GM19025 (cell line): ENCODE measurements around the gene KRT84.

ENCODE experiments used
- ATAC-seq: cut with Tn5 transposase; IDR thresholded peaks from one replicate; pipeline ENCODE4 v1.9.1; 2021; ENCODE audit warnings: mild to moderate bottlenecking, low read depth, moderate library complexity; ENCODE audit not compliant: unreplicated experiment

The KRT84 gene, protein sequence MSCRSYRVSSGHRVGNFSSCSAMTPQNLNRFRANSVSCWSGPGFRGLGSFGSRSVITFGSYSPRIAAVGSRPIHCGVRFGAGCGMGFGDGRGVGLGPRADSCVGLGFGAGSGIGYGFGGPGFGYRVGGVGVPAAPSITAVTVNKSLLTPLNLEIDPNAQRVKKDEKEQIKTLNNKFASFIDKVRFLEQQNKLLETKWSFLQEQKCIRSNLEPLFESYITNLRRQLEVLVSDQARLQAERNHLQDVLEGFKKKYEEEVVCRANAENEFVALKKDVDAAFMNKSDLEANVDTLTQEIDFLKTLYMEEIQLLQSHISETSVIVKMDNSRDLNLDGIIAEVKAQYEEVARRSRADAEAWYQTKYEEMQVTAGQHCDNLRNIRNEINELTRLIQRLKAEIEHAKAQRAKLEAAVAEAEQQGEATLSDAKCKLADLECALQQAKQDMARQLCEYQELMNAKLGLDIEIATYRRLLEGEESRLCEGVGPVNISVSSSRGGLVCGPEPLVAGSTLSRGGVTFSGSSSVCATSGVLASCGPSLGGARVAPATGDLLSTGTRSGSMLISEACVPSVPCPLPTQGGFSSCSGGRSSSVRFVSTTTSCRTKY

DNA sequence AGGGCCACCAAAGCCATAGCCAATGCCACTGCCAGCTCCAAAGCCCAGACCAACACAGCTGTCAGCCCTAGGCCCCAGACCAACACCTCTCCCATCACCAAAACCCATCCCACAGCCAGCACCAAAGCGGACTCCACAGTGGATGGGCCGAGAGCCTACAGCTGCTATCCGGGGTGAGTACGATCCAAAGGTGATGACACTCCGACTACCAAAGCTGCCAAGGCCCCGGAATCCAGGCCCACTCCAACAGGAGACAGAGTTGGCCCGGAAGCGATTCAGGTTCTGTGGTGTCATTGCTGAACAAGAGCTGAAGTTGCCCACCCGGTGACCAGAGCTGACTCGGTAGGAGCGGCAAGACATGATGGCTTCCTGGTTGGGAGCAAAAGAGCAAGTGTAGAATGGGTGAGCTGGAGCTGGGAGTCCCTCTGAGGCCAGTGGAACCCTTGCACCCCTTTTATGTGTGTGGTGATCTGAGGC, at the start of gene KRT84:
Gene KRT84, minus strand, starts transcription at position 427 of the 477 bp plus-strand sequence. Its CDS starts 67 bp downstream, at position 360.
- no peak for ATAC-seq

DNA sequence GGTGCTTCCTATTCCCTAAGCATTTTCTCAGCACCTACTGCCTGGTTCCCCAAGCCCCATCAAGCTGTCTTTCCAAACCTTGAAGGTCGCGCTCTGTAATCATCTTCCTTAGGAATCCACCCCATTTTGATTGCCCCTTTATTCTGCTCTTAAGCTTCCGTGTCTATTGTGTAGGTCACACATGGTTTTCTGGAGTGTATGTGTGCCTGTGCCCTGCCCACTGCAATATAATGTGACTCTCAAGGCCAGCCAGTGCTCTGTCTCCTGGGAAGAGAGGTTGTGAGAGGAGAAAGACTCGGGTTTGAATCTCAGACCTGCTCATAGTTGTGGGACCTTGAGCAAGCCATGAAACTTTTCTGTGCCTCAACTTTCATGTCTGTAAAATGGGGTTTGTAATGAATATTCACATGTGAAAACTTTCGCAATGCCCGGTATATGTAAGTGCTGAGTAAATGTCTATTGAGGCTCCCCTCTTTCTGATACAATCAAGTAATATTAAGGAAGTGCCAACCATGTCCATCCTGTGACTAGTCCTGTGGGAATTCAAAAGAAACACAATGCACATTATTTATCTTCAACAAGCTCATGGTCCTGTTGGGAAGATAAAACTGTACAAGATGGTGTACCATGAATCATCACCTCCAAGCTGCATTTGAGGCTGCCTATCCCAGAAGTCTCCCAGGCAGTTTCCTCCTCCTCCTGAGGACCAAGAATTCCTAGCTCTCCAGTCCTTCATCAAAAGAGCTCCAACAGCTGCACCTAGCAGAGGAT, 49.5 kb upstream of the KRT84 start:
- ATAC-seq = no peak

DNA sequence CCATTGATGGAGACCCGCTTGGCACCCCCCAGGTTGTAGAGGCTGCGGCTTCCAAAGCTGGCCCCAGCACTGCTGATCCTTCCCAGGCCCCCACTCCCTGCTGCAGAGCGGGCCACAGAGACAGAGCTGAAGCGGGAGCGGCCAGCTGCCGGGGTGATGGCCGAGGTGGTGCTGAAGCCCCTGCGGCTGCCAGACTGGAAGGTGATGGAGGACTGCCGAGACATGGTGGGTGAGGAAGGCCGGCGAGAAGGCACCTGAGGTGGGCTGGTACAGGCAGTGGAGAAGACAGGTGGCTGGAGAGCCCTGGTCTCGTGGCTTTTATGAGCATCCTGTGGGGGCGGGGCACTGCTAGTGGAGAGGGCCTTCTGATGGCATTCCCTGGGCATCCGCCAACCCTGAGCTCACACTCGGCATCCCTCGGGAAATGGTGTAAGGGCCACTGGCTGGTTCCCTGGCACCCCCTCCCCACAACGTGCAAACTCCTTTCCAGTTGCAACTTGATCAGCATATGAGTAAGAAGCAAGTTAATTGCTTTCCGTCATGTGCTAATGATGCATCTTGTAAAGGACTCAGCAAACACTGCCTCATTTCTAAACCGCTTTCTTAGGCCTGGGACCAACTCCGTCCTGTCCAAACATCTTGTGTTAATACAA, 48.8 kb upstream of the KRT84 start, which contains the start of gene KRT75:
Gene KRT75, minus strand, starts transcription at position 291 of the 653 bp plus-strand sequence. Its CDS starts 67 bp downstream, at position 224.
- no peak for ATAC-seq

DNA sequence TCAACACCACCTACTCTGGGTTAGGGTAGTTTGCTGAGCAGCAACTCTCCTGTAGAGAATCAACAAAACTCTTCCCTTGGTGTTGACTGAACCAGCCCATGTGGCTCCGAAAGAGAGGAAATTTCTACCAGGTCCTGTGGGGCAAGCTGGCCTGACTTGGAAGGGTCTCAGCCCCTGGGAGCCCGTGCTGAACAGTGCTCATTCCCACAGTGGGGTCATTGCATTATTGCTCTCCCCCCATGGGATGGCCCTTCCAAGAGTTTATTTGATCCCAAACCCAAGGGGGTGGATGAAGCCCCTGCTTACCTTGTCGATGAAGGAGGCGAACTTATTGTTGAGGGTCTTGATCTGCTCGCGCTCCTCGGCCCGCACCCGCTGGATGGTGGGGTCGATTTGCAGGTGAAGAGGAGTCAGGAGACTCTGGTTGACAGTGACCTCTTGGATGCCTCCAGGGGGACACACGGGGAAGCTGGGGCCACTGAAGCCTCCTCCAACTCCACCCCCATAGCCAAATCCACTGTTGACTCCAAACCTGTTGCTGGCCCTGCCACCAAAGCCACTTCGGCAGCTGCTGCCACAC, 48.1 kb upstream of the KRT84 start:
- ATAC-seq = no peak

DNA sequence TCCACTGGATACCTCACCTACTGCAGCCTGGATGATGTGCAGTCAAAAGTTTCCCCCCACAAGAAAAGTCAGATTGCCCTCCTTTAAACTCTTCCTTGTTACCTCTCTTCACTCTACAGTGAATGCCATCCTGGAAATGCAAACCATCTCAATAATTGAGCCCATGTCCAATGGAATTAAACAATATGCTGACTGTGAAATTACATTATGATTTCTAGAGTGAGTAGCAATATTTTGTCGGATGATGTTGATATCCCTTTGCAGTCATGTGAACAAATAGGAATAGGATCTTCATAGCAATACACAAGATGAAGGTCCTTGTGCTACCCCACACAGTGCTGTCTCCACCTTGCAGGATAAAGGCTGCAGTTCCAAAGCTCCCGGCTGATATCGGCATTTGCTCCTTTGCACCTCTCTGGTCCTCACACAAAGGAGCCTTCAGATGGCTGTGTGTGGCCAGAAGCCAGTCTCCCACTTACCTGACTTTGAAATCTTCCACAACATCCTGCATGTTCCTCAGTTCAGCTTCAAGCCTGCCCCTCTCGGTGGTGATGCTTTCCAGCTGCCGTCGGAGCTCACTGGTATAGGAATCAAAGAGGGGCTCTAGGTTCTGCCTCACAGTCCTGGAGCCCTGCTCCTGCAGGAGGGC, 47.2 kb upstream of the KRT84 start:
- no peak for ATAC-seq

DNA sequence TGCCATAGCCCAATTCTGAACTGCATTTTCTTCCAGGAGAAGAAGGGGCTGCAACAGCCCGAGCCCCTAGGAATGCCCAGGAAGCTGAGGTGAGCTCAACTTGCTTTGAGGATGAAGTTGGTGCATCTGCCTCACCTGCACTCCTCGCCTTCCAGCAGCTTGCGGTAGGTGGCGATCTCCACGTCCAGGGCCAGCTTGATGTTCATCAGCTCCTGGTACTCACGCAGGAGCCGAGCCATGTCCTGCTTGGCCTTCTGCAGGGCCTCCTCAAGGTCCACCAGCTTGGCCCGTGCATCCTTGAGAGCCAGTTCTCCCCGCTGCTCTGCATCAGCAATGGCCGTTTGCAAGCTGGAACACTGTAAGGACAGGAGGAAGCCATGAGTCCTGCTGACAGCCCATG, 42.7 kb upstream of the KRT84 start:
- ATAC-seq = no peak

DNA sequence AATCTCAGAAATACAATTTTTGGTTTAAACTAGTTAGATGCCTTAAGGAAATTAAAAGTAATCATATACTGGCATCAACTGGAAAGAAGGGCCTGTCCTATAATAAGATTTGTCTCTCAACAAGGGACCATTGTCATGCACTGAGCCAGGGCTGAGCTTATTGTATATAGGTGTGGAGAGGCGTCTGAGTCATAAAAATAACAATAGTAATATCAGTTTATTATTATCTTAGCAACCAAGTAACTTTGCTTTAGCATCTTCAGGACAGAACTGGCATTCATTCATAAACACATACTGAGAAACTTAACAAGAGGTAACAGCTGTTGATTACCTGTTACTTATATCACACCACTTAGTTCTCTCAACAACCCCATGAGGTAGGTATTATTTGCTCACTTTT, 41.6 kb upstream of the KRT84 start:
- no peak for ATAC-seq

DNA sequence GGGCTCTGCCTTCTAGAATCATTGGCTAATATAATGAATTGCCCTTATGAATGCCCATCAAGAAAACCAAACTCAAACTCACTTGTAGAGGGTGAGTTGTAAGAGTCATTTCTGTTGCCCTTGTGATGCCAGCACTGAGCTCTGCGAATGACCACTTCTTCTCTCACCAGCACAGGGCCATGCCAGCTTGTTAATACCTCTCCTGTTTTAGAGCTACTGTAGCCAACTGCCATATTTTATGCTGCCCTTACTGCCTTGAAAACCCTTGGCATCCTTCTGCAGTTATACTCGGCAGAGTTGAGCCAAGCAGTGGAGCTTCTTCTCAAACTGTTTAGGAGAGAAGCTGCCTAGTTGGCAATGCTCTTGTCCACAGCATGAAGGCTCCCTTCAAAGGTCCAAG, 40.6 kb upstream of the KRT84 start:
- ATAC-seq = no peak

DNA sequence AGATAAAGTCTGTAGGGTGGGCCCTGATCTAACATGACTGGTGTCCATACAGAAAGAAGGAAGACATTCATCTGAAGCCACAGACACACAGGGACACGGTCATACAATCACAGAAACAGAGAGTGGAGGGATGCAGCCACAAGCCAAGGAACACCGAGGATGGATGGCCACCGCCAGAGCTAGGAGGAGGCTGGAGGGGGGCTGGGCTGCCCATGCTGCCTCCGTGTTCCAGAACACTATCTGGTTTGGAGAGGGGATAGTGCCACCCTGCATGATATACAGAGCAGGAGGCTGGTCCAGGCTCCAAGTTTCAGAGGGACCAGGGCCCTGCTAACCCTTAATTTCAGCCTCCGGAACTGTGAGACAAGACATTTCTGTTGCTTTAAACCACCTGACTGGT, 40.0 kb upstream of the KRT84 start:
- ATAC-seq = no peak

DNA sequence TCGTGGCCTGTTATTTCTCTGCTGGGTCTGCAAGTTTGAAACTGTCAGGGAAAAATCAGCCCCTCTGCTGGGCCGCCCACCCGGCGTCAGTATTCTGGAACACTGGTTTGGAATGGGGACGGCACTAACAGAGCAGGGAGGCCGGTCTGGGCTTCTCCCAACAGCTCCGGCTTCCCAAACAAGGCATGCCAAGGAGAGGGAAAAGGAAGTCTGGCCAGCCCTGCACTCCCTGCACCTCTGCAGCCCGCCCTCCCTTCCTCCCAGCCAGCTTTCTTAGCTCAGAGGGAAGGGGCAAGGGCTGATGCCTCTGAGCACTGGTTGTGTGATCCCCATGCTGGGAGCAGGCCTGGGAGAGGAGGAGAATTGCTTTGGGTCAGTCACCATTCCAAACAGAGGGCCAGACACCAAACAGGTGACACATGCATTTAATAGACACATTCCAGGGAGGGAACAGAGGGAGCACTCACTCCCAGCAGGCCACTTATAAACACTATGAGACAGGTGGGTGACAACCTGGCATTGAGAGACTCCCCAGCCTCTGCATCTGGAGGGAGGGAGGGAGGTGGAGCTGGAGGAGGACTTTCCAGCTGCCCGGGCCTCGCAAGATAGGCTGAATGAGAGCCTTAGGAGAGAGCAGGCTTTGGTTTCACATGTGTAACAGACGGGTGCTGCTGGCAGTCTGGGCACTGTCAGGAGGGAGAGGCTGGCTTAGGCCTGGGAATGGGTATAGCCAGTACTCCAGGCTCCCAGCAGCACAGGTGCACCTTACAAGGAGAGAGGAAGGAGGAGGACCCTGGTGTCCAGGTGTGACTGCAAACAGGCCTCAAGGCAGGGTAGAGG, 38.4 kb upstream of the KRT84 start:
- no peak for ATAC-seq

DNA sequence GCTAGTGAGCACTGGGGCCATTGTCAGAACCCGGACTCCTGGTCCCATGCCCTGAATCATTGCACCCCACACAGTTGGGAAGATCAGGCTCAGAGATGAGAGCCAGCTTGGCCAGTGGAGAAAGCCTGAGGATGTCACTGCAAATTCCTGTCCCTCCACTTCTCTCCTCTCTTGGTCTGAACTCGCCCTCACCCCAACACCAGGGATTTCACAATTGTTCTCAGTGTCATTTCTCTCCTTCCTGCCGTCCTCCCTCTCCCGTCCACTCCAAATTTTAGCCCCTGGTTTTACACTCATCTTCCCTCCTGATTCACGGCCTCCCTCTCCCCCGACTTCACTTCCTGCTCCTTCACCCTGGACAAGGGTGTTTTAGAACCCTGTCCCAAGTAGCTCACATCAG, 37.6 kb upstream of the KRT84 start:
- ATAC-seq = no peak

DNA sequence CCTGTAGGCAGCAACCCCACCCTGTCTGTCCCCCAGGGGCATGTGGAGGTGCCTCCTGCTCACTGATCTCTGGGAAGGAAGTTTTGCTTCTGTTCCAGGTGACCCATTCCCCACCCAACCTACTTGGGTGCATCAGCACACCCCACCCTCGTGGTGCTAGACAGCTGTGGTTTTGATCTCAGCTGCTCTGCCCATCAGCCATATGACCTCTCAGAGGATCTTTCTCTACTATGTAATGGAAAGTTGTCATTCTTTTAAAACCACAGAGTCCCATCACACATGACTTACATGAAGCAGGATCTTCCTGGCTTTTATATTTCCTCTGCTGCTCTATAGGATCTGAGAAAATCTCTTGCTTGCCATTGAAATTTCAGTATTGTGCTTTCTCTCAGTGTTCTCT, 34.2 kb upstream of the KRT84 start:
- ATAC-seq = no peak

DNA sequence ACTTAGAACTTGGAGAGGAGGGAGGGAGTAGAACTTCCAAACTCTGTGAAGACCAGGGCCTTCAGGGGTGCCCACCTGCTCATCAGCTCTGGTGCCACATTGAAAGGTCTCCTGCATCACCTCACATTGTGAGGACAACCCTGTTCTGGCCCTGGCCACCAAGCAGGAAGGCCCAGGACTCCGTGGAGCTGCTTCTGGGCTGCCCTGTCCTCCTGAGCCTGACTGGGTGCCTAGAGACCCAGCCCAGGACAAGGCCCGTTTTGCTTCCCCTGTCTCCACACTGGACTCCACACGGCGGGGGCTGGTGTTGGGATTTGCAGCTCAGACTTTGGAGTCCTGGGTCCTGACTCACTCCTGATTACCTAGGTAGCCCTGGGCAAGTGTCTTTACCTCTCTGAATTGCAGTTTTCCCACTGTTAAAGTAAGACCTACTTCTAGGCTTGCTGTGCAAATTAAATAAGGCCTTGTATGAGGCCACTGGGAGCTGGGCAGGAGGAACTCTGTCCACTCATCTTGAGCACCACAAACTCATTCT, 33.2 kb upstream of the KRT84 start:
- ATAC-seq = no peak

DNA sequence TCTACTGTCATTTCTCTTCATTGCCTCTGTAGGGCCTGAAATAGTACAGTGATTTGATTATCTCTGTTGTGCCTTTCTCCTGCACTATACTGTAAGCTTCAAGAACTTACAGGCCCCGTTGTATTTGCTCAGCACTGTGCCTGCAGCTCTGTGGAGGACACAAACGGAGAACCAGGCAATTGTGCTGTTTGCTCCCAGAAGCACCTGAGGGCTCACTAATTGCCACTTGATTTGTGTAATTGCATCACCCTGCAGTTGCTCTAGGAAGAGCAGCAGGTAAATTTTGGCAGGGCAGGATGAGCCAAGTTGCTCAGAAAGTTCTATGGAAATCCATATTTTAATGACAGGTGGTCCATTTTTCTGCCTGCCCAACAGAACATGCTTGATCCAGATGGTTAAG, 32.3 kb upstream of the KRT84 start:
- ATAC-seq = no peak

DNA sequence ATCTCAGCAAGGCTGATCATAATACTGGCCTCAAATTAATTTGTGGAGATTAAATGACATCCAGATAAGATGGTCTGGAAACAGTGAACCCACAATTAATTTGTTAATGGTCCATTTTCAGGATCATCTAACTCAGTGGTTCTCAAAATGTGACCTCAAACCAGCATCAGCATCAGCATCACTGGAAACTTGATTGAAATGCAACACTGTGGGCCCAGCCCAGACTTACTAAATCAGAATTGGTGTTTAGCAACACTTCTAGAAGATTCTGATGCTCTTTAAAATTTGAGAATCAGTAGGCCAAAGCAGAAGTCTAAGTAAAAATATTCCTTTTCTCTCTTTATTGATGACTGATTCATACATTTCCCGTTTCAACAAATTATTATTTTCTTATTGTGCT, 31.3 kb upstream of the KRT84 start:
- no peak for ATAC-seq

DNA sequence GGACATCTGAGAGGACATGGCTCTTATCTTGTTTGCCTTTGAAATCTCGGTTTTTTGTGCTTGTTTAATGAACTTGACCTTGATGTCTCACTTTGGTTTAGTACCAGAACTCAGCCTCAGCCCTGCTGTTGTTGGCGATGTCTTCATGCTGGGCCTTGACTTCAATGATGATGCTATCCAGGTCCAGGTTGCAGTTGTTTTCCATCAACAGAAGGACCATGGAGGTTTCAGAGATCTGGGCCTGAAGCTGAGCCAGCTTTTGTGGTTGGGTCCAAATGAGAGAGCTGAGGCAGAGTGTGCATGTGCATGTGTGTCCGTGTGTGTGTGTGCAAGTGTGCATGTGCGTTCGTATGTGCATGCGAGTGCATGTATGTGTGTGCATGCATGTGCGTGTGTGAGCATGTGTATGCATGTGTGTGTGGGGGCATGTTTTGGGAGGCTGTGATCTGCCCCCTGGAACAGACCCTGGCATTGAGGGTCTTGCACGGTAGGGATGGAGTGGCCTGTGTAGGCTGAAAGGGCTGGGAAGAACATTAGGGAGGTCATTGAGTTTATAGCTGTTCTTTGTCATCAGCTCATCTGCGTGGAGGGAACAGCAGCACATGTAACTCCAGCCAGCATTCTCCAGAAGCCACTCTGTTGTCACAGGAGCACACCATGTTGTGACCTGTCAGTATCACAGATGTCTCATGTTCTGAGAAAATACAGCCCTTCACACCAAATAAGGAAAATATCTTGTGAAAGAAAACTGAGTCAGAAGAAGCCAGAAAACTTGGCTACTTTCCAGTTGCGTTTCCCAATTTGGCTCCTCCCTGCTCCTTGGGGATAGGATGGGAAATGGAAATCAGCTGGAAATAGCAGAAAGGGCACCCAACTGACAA, 30.7 kb upstream of the KRT84 start:
- no peak for ATAC-seq

DNA sequence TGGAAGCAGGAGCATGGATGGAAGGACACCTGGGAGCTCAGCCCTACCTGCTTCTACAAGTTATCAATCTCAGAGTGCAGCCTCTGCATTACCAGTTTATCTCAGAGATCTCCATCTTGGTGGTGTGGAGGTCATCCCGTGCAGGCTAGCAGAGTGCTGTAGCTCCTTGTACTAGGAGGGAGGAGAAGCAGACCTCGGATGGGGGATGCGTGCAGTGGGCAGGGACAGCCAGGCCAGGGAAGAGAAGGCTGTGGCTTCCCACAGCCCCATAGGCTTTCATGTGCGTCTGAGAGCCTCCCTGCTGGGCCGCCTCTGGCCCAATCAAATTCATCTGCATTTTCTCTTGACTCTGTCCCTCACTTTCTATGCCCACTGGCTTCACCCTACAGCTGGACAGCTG, 29.5 kb upstream of the KRT84 start:
- ATAC-seq = no peak
